ENCODE data around the gene GMPR2.

Gene GMPR2

DNA sequence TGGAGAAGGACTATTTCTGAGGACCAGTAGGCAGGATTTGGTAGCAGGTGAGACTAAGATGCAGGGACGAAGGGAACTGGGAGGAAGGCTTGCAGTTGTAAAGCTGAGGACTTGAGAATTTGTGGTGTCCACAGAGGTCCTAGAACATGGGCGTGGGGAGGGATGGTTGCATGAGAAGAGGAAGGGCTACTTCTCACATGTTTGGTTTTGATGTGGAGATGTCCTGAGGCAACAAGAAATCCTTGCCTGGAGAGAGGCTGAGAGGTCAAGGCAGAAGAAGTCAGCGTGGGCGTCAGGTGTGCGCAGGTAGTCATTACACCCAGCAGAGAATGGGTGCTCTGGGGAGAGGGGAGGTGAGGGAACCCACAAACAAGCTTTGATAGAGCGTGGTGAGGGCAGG, 44.3 kb downstream of the GMPR2 start:
- no peaks in the 10 kb centered on the region for H3K79me2 ChIP-seq (ENCODE audit: control insufficient read depth, insufficient read depth, low read length)
- H2BK5ac ChIP-seq (ENCODE audit: low read length): no peak overlapping the region
- no peak overlapping the region for H3K18ac ChIP-seq (ENCODE audit: low read length)
- no peaks in the 10 kb centered on the region for H3K27me3 ChIP-seq (ENCODE audit: insufficient read depth, low read length, poor library complexity)
- DNase-seq: no peak
- WGBS (ENCODE audit: extremely low coverage, insufficient coverage, low lambda C conversion rate): no CpG with 5 or more reads among the region's 6 CpGs
- no peaks in the 10 kb centered on the region for H3K4me1 ChIP-seq (ENCODE audit: control insufficient read depth, low read depth, low read length)
- H3K9ac ChIP-seq (ENCODE audit: low read length): no peak overlapping the region
- no peak overlapping the region for H3K23ac ChIP-seq (ENCODE audit: low read length)
- no peak overlapping the region for H2BK120ac ChIP-seq (ENCODE audit: low read depth, low read length)
- no peak overlapping the region for H3K4ac ChIP-seq (ENCODE audit: low read depth, low read length)
- no peak overlapping the region for H3K27ac ChIP-seq (ENCODE audit: low read depth, low read length)
- H3K4me3 ChIP-seq (ENCODE audit: low read length): no peak overlapping the region
- H4K5ac ChIP-seq (ENCODE audit: low read length): no peak overlapping the region
- H3K4me2 ChIP-seq (ENCODE audit: low read length): no peak overlapping the region
- H3K56ac ChIP-seq (ENCODE audit: low read length): no peak overlapping the region
- no peaks in the 10 kb centered on the region for H3K79me1 ChIP-seq (ENCODE audit: low read length)
- H2BK15ac ChIP-seq (replicated peaks; ENCODE audit: low read depth): no peak overlapping the region
- H2AK5ac ChIP-seq (ENCODE audit: low read length): no peak overlapping the region
- no peaks in the 10 kb centered on the region for H3K36me3 ChIP-seq (ENCODE audit: control insufficient read depth, insufficient read depth, low read length)
- no peak overlapping the region for H4K8ac ChIP-seq (ENCODE audit: low read depth, low read length)

- Histone ChIP-seq H3K4me2 (ENCODE audit: low read length) (no peak overlapping the region), H4K8ac (ENCODE audit: low read depth, low read length) (no peak overlapping the region), H2BK120ac (ENCODE audit: low read depth, low read length) (no peak overlapping the region), H4K5ac (ENCODE audit: low read length) (no peak overlapping the region), H3K27ac (ENCODE audit: low read depth, low read length) (no peak overlapping the region), H2BK15ac (replicated peaks; ENCODE audit: low read depth) (no peak overlapping the region), H3K4me1 (ENCODE audit: control insufficient read depth, low read depth, low read length) (no peaks in the 10 kb centered on the region), H3K18ac (ENCODE audit: low read length) (no peak overlapping the region), H2AK5ac (ENCODE audit: low read length) (no peak overlapping the region), H3K56ac (ENCODE audit: low read length) (no peak overlapping the region), H3K9ac (ENCODE audit: low read length) (no peak overlapping the region), H3K23ac (ENCODE audit: low read length) (no peak overlapping the region), H3K4me3 (ENCODE audit: low read length) (no peak overlapping the region), H2BK5ac (ENCODE audit: low read length) (no peak overlapping the region), H3K4ac (ENCODE audit: low read depth, low read length) (no peak overlapping the region), H3K79me1 (ENCODE audit: low read length) (no peaks in the 10 kb centered on the region), H3K79me2 (ENCODE audit: control insufficient read depth, insufficient read depth, low read length) (no peaks in the 10 kb centered on the region), H3K36me3 (ENCODE audit: control insufficient read depth, insufficient read depth, low read length) (no peaks in the 10 kb centered on the region), H3K27me3 (ENCODE audit: insufficient read depth, low read length, poor library complexity) (no peaks in the 10 kb centered on the region)
- no peak for DNase-seq
- no CpG with 5 or more reads among the region's 11 CpGs for WGBS (ENCODE audit: extremely low coverage, insufficient coverage, low lambda C conversion rate)
Measured at GRCh38 chr14:24277606-24278321, 45.0 kb downstream of the GMPR2 start.

DNA sequence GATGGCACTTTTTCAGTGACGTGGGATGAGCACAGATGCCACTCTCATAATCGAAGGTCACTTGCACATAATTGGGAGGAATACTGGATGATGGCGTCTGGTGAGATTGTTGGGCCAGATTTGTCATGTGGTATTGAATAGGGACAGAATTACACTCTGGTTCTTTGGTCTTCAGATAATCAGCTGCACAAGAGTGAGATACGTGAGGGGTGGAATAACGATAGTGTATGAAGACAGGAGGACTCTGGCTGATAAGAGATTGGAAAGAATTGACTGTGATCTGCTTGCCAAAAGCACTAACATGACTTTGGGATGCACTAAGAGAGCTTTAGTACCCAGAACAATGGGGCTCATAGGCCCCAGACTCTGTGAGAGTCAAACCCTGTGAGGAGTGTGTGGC, 45.7 kb downstream of the GMPR2 start:
- Histone ChIP-seq H3K4me2 (ENCODE audit: low read length) (no peak overlapping the region), H3K79me2 (ENCODE audit: control insufficient read depth, insufficient read depth, low read length) (no peaks in the 10 kb centered on the region), H3K4me3 (ENCODE audit: low read length) (no peak overlapping the region), H4K8ac (ENCODE audit: low read depth, low read length) (no peak overlapping the region), H2BK120ac (ENCODE audit: low read depth, low read length) (no peak overlapping the region), H2BK15ac (replicated peaks; ENCODE audit: low read depth) (no peak overlapping the region), H2AK5ac (ENCODE audit: low read length) (no peak overlapping the region), H3K18ac (ENCODE audit: low read length) (no peak overlapping the region), H2BK5ac (ENCODE audit: low read length) (no peak overlapping the region), H3K9ac (ENCODE audit: low read length) (no peak overlapping the region), H3K27me3 (ENCODE audit: insufficient read depth, low read length, poor library complexity) (no peaks in the 10 kb centered on the region), H3K4me1 (ENCODE audit: control insufficient read depth, low read depth, low read length) (no peaks in the 10 kb centered on the region), H3K79me1 (ENCODE audit: low read length) (no peaks in the 10 kb centered on the region), H3K23ac (ENCODE audit: low read length) (no peak overlapping the region), H3K36me3 (ENCODE audit: control insufficient read depth, insufficient read depth, low read length) (no peaks in the 10 kb centered on the region), H3K56ac (ENCODE audit: low read length) (no peak overlapping the region), H4K5ac (ENCODE audit: low read length) (no peak overlapping the region), H3K27ac (ENCODE audit: low read depth, low read length) (no peak overlapping the region), H3K4ac (ENCODE audit: low read depth, low read length) (no peak overlapping the region)
- WGBS (ENCODE audit: extremely low coverage, insufficient coverage, low lambda C conversion rate): no CpG with 5 or more reads among the region's 5 CpGs
- no peak for DNase-seq

GRCh38 chr14:24279301-24280186, 46.8 kb downstream of the GMPR2 start:
- H3K27ac ChIP-seq (ENCODE audit: low read depth, low read length): no peak overlapping the region
- no peak overlapping the region for H4K5ac ChIP-seq (ENCODE audit: low read length)
- H4K8ac ChIP-seq (ENCODE audit: low read depth, low read length): no peak overlapping the region
- H3K79me2 ChIP-seq (ENCODE audit: control insufficient read depth, insufficient read depth, low read length): no peaks in the 10 kb centered on the region
- no peak overlapping the region for H3K9ac ChIP-seq (ENCODE audit: low read length)
- H2BK15ac ChIP-seq (replicated peaks; ENCODE audit: low read depth): no peak overlapping the region
- H3K56ac ChIP-seq (ENCODE audit: low read length): no peak overlapping the region
- H3K27me3 ChIP-seq (ENCODE audit: insufficient read depth, low read length, poor library complexity): no peaks in the 10 kb centered on the region
- H3K4me1 ChIP-seq (ENCODE audit: control insufficient read depth, low read depth, low read length): no peaks in the 10 kb centered on the region
- no peak overlapping the region for H2BK120ac ChIP-seq (ENCODE audit: low read depth, low read length)
- no peaks in the 10 kb centered on the region for H3K79me1 ChIP-seq (ENCODE audit: low read length)
- no peak overlapping the region for H3K23ac ChIP-seq (ENCODE audit: low read length)
- no peak overlapping the region for H3K4ac ChIP-seq (ENCODE audit: low read depth, low read length)
- no peak overlapping the region for H2BK5ac ChIP-seq (ENCODE audit: low read length)
- no peak for DNase-seq
- H3K36me3 ChIP-seq (ENCODE audit: control insufficient read depth, insufficient read depth, low read length): no peaks in the 10 kb centered on the region
- no CpG with 5 or more reads among the region's 11 CpGs for WGBS (ENCODE audit: extremely low coverage, insufficient coverage, low lambda C conversion rate)
- no peak overlapping the region for H2AK5ac ChIP-seq (ENCODE audit: low read length)
- no peak overlapping the region for H3K4me2 ChIP-seq (ENCODE audit: low read length)
- H3K18ac ChIP-seq (ENCODE audit: low read length): no peak overlapping the region
- H3K4me3 ChIP-seq (ENCODE audit: low read length): no peak overlapping the region

- Histone ChIP-seq H2BK120ac (ENCODE audit: low read depth, low read length) (no peak overlapping the region), H3K27me3 (ENCODE audit: insufficient read depth, low read length, poor library complexity) (no peaks in the 10 kb centered on the region), H3K27ac (ENCODE audit: low read depth, low read length) (no peak overlapping the region), H2BK15ac (replicated peaks; ENCODE audit: low read depth) (no peak overlapping the region), H3K18ac (ENCODE audit: low read length) (no peak overlapping the region), H4K5ac (ENCODE audit: low read length) (no peak overlapping the region), H3K4ac (ENCODE audit: low read depth, low read length) (no peak overlapping the region), H3K36me3 (ENCODE audit: control insufficient read depth, insufficient read depth, low read length) (no peaks in the 10 kb centered on the region), H3K23ac (ENCODE audit: low read length) (no peak overlapping the region), H3K9ac (ENCODE audit: low read length) (no peak overlapping the region), H3K4me2 (ENCODE audit: low read length) (no peak overlapping the region), H3K79me1 (ENCODE audit: low read length) (no peaks in the 10 kb centered on the region), H2BK5ac (ENCODE audit: low read length) (no peak overlapping the region), H3K4me3 (ENCODE audit: low read length) (no peak overlapping the region), H4K8ac (ENCODE audit: low read depth, low read length) (no peak overlapping the region), H3K79me2 (ENCODE audit: control insufficient read depth, insufficient read depth, low read length) (no peaks in the 10 kb centered on the region), H3K4me1 (ENCODE audit: control insufficient read depth, low read depth, low read length) (no peaks in the 10 kb centered on the region), H3K56ac (ENCODE audit: low read length) (no peak overlapping the region), H2AK5ac (ENCODE audit: low read length) (no peak overlapping the region)
- no peak for DNase-seq
- WGBS (ENCODE audit: extremely low coverage, insufficient coverage, low lambda C conversion rate): no CpG with 5 or more reads among the region's 6 CpGs
Measured at GRCh38 chr14:24280797-24281460, 48.2 kb downstream of the GMPR2 start.
